Inflammatory macrophage (primary cell): ENCODE measurements around the gene UBE4B.
"Not testable (repeated sequence)": the region's sequence is repeated elsewhere in the genome, so short reads cannot be mapped to it uniquely, and the experiment has no call there.

Source experiments
- DNase-seq, 2 donors: peaks; one replicate each; pipeline ENCODE4 v3.0.0-alpha.2; 2020 to 2022
- total RNA-seq, 18 experiments: gene quantifications; one replicate each; lab custom pipeline; 2026; ENCODE audit warnings: mixed read lengths in 6 of 18, inconsistent platforms in 2 of 18; lab: John Stamatoyannopoulos, UW

UBE4B gene
- 23.9 to 117 (median 55.4) reads per million in 18 experiments for total RNA-seq

GRCh38 chr1:10032590-10033358 is at the start of gene UBE4B:
Gene UBE4B, plus strand, starts transcription at chr1:10032958. Its CDS starts 713 bp downstream, at chr1:10033671.
- DNase-seq = peak; percentile 98 to 99

- DNase-seq = no peak
Observed at GRCh38 chr1:9984253-9984652, 48.5 kb upstream of the UBE4B start.

- DNase-seq = no peak
Observed at GRCh38 chr1:9985001-9985400, 47.8 kb upstream of the UBE4B start.

- DNase-seq = no peak
Observed at GRCh38 chr1:9989773-9990172, 43.0 kb upstream of the UBE4B start.

- DNase-seq = peak; percentile 39 to 86
Observed at GRCh38 chr1:9990944-9991343, 41.8 kb upstream of the UBE4B start.

- DNase-seq = peak in 1 of 2 donors; percentile 10
Observed at GRCh38 chr1:9992910-9993309, 39.8 kb upstream of the UBE4B start.

- DNase-seq = no peak
Observed at GRCh38 chr1:9993561-9994075, 39.1 kb upstream of the UBE4B start.

GRCh38 chr1:9996624-9997582 is 35.9 kb upstream of the UBE4B start, which contains the start of gene RBP7:
Gene RBP7, plus strand, starts transcription at chr1:9997228. Its CDS starts 31 bp downstream, at chr1:9997259.
- peak; percentile 23 to 58 for DNase-seq

GRCh38 chr1:10001016-10001665 is 31.6 kb upstream of the UBE4B start:
- DNase-seq = no peak

- not testable (repeated sequence) for DNase-seq
Observed at GRCh38 chr1:10005248-10005647, 27.5 kb upstream of the UBE4B start.

- no peak for DNase-seq
Observed at GRCh38 chr1:10007169-10007568, 25.6 kb upstream of the UBE4B start.

- DNase-seq = no peak
Observed at GRCh38 chr1:10014016-10014415, 18.7 kb upstream of the UBE4B start.

GRCh38 chr1:10019561-10019960 is 13.2 kb upstream of the UBE4B start:
- DNase-seq = no peak

GRCh38 chr1:10020086-10020485 is 12.7 kb upstream of the UBE4B start:
- DNase-seq = no peak

GRCh38 chr1:10020678-10021077 is 12.1 kb upstream of the UBE4B start:
- not testable (repeated sequence) for DNase-seq

- not testable (repeated sequence) for DNase-seq
Observed at GRCh38 chr1:10021992-10022391, 10.8 kb upstream of the UBE4B start.

GRCh38 chr1:10022656-10023055 is 10.1 kb upstream of the UBE4B start:
- DNase-seq = peak; percentile 63 to 69

GRCh38 chr1:10025354-10025753 is 7.4 kb upstream of the UBE4B start:
- DNase-seq = no peak

- no peak for DNase-seq
Observed at GRCh38 chr1:10027027-10027426, 5.7 kb upstream of the UBE4B start.

GRCh38 chr1:10028956-10029500 is 3.7 kb upstream of the UBE4B start:
- DNase-seq = peak; percentile 62 to 70

- DNase-seq = no peak
Observed at GRCh38 chr1:10031461-10031860, 1.3 kb upstream of the UBE4B start.

- DNase-seq = peak; percentile 20 to 42
Observed at GRCh38 chr1:10033359-10033845, 644 bp downstream of the UBE4B start.
